ENCODE data around the gene COL20A1.

Gene COL20A1

DNA sequence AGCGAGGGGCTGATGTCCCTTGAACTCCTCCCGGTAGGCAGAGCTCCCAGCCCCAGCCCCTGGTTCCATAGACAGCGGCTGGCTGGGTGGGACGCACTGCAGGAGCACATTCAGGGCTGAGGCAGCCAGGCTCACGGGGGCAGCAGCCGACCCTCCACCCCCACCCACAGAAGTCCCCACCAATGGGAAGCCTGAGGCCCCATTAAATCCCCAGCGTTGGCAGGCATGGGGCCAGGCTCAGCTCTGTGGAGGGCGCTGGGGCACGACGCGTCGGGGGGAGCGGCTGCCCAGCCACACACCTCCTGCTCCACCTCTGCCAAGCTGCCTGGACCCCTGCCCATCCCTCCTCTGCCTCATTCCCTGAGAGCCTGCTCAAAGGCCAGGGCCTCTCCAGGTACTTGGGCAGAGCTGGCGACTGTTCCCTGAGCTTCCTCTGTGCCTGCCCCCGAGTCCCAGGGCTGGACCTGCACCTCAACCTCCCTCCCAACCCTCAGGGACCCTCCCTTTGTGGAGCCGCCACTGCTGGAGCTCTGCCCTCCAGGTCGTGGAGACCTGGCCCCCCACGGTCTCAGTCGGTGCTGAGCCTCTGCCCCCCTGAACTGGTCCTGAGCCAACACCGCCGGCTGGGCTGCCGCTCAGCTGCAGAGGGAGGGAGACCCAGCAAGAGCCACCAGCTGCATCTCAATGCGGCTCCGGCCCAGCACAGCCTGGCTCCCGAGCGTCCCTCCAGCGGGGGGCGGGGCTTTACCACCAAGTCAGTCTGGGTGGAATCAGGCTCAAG lies 59.0 kb downstream of the COL20A1 start:
- no peak for DNase-seq

DNA sequence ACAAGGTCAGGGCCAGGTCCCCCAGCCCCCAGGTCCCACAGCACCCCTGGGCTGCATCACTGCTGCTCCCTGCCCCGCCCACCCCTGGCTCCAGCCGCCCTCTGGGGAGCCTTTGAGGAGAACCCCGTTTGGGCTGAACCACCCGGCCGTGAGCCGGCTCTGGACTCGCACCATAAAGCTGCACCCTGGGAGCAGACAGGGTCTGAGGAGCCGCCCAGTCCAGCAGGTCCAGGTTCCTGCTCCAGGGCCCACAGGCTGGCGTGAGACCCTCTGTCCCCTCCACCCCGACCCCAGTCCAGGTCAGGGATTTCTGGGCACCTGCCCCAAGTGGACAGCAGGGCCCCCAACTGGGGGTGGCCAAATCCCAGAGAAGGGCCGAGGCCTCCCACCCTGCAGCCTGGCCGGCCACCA lies 59.8 kb downstream of the COL20A1 start:
- no peak for DNase-seq

DNA sequence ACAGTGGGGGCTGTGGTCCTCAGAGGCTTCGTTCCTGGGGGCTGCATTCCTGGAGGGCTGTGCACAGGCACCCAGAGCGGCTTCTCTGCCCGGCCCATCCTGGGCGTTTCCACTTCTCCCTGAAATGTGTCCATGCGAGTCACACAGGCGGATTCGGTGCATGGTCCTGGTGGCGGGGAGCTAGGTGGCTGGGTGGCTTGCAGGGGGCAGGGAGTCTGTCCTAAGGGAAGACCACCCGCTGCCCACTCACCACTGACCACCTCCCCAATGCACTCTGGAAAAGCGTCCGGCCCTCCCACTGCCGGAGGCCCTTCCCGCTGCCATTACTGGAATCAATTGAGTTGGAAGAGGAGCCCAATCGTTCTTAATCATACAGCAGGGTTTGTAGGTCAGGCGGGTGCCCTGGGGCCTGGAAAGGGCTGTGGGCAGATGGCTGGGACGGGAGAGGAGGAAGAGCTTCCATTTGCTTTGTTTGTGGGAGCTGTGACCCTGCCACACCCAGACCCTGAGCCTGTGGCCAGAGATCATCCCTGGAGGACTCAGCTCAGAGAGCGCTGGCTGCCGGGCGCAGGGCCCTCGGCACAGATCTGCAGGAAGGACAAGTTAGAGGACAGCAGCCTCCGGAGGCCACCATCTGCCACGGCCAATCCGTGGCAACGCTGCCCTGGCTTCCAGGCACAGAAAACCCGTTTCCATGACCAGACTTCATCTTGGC lies 61.8 kb downstream of the COL20A1 start:
- DNase-seq, result no peak

DNA sequence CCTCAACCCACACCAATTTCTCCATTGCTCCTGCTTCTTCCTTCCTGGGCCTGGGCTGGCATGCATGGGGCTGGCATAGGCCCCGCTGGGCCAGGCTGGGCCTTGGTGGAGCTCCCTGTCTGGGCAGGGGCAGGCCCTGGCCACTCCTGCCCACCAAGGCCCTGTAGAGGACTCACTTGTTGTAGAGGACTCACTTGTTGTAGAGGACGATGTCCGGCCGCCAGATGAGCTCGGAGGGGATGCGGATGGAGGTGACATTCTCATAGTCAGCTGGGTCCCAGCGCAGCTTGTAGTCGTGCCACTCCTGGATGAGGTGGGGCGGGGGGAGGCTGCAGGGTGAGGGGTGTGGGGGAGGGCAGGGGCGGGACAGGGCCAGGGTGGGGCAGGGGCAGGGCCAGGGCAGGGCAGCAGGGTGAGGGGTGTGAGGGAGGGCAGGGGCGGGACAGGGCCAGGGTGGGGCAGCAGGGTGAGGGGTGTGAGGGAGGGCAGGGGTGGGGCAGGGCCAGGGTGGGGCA lies 62.9 kb downstream of the COL20A1 start:
- DNase-seq, result no peak

DNA sequence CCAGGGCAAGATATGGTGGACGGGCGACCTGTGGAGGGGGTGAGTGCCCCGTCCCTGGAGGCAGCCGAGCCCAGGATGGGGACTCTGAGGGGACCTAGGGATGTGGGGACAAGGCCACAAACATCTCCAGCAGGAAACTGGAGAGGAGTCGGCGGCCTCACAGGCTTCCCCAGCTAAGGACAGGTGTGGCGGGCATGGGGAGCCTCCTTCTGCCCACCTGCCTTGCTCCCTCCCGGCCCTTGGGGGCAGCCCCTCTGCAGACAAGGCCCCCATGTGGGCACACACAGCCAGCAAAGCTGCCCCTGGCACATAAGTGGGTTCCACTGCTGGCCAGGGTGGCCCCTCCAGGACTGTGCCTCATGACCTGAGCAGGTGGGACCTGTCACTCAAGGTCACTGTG lies 63.5 kb downstream of the COL20A1 start:
- no peak for DNase-seq

DNA sequence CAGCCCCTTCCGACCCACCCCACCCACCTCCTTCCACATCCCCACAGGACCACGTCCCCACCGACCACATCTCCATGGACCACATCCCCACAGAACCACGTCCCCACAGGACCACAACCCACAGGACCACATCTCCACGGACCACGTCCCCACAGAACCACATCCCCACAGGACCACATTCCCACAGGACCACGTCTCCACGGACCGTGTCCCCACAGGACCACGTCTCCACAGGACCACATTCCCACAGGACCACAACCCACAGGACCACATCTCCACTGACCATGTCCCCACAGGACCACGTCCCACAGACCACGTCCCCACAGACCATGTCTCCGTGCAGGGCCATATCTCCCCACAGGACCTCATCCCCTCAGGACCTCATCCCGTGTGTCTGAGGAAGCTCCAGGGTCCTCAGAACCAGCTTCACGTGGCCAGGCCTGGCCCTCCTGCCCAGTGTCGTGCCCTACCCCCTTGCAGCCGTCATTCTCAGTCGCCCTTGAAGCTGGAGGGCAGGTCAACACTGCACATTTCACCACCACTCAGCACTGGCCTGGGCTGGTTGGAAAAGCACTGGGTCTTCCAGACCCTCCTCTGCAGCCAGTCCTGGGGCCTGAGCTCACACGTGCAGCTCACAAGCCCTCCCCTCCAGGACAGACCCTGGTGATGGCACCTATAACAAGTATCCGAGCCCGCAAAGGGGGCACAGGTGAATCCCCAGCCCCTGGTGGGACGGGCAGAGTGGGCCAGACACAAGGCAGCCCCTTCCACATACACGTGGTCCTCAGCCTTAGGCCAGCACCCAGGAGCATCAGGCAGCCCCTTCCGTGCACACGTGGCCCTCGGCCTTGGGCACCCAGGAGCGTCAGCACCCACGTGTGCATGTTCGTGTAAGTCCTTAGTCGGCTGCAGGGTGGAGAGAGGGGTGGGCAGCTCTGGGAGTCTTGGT lies 64.2 kb downstream of the COL20A1 start:
- DNase-seq, result no peak

DNA sequence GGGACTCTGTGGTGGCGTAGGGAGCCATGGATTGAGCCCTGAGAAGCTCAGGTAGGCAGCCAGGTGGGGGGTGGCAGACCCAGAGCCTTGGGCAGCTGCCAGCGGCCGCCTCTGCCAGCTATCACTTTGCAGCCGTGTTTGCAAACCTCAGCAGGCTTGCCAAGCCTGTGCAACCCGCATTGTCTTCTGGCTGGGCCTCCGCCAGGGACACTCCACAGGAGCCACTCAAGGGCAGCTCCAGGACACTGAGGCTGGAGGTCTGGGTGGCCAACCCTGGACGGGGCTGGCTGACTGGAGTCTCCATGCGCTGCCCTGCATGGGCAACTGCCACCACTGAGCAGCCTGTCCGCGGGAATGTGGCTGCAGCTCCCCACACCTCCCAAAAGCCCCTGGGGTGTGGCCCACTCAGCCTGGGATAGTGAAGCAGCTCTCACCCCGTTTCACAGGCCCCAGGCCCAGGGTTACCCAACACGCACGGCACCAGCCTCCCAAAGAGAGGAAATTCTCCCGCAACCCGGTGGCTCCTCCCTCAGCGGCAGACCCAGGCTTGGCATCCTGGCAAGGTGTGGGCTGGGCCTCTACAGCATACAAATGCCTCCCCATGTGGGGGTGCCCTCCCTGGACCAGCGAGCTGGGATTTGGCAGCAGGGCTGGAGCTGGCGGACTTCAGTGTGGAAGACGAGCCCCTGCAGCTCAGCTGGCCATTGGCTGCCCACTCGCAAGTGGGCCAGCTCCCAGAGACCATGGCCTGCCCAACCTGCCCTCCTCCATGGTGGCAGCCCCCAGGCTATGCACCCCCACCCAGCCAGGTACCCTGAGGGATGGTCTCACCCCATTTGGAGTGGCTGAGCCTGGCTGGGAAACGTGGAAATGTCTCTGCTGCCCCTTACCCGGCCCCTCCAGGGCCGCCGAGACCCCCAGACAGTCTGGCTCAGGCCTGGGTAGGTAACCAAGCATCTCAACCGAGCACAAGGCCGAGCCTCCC lies 65.2 kb downstream of the COL20A1 start:
- DNase-seq, result no peak

DNA sequence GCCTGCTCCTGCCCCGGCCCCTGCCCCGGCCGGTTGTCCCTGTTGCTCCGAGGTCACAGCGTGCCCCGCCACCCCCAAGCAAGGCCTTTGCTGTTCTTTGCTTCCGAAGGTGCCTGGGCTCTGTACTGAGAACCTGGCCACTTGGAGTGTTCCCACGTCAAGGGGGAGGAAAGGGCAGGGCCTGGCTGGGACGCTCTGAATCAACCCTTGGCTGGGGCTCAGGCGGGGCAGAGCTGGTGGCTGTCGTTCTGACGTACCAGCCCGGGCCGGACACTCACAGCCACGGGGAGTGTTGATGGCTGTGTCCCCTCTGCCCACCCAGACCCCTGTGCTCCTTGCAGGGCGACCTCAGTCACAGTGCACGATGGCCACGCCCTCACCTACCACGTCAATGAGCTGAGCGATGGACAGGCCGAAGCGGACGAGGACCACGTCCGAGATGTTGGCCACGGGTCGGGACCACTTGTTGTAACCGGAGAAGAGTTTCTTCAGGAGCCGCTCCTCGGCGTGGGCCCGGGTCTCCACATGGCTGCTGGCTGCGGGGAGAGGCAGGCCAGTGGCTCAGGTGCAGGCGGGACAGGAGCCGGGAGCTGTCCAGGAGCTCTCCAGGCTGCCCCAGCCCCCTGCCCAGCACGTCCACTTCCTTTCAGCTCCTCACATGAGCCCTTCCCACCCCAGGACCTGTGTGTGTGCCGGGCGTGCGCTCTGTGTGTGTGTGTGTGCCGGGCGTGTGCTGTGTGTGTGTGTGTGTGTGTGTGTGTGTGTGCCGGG lies 66.4 kb downstream of the COL20A1 start:
- no peak for DNase-seq

DNA sequence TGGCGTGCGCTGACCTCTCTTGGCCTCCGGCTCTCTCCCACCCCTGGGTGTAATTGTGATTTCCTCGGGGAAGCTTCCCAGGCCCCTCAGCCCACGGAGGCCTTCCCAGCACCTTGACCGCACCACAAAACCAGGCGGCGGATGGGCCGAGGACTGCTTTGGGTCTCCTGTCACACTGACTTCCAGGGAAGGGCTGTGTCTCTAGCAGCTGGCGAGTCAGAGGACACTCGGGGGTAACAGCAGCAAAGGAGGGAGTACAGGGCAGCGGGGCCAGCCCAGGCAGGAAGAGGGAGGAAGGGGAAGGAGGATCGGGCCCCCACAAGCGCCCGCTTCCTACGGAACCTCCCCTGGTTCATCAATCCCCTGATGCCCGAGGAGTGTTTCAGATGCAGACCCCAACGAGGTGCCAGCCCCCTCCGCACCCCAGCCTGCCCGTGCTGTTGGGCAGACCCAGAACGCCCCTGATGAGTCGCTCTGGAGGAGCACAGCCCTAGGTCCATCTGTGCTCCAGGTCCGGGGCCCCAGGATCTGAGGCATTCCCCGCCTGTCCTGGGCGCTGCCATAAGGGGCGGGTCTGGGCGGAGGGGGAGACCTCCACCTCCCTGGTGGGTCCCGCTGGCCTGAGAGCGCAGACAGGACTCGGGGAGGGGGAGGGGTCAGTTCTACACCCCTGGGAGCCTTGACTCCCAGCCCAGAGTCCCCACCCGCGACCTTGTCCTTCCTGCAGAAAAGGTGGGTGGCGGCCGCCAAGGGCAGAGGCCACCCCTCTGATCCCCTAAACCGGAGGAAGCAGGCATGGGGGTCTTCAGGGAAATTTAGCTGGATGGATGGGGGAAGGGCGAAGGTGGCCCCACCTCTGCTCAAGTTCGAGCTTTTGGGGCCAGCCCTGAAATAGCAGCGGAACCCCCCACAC lies 67.2 kb downstream of the COL20A1 start:
- DNase-seq, result no peak

DNA sequence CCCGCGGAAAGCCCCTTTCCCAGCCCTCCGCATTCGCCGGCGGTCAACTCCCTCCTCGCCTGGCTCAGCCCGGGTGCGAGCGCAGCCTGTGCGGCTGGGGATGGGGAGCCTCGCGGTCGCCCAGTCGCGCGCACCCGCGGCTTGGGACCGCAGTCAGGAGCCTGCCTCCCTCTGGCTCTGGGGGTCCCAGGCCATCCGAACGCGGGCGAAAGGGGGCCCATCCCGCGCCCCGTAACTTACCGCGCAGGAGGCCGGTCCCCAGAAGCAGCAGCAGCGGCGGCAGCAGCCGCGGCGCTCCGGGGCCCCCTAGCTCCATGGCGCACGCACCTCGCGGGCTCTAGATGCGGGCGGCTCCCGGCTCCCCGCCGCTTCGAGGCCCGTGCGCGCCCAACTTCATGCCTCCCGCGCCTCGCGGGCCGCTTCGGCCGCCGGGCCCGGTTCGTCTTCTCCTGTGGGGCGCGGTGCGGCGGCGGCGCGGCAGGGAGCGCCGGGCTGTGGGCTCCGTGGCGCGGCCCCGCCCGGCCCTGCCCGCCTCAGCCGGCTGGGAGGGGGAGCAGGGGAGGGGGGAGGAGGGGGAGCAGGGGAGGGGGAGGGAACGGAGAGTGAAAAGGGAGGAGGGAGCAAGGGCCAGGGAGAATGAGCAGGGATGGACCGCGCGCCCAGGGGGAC lies 68.0 kb downstream of the COL20A1 start, which contains the start of gene CHRNA4:
Gene CHRNA4, minus strand, starts transcription at position 500 of the 669 bp plus-strand sequence. Its CDS starts 184 bp downstream, at position 316.
- DNase-seq, result no peak

DNA sequence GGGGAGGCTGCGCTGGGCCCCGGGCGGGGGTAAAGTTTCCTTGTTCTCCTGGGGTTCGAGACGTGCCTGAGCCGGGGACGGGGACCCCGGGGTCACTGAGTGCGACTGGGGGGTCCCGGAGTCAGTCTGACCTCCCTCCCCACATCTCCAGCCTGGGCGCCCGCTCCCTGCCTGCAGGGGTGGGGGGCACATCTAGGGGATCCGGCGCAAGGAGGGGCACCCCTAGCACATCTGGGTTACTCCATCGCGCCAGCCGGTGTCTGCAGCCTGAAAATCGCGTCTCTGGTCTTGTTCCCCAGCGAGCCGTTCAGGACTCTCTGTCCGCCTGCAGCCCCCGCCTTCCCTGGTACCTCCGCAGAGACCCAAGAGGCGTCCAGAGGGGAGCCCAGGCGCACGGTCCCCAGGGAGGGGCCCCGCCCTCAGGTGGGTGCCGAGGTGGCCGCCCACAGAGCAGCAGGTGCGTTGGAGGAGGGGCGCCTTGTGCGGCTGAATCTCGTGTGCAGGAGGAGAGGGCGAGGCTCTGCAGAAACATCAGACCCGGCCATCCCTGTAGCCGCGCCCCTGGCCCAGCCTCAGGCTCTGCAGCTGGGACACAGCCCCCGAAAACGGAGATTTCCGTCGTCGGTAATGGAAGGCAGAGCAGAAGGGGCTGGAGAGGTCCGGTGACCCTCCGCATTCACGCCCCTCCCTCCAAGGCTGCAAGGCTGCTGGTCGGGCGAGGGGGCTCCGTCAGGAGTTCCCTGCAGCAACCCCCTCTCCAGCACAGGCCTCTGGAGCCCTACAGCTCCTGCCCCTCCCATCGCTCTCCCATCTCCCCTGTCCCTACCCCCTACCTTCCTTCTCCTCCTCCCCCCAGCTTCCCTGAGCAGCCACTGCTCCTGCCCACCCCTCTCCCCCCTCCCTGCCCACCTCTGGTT lies 68.8 kb downstream of the COL20A1 start:
- no peak for DNase-seq

DNA sequence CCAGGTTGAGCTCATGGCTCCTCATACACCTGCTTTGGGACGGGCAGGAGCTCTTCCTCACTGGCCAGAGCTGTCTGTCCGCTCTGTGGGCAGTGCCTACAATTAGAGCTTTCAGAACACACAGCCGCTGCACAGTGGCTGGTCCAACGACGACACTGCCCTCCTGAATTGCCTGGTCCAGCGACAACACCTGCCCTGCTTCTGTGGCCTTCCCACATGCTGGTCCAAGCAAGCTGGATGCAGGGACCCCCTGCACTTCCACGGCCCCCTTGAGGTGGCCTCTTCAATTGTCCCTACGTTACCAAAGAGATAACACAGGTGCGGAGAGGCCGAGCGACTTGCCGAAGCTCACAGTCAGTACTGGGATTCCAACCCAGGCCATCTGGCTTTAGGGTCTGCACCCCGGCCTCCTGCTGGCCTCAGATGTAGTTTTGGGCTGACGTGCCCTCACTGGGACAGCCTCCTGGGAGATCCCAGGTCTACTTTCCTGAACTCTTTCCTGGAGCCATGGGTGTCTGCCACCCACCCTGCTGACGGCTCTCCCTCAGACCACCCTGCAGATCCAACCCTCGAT lies 69.5 kb downstream of the COL20A1 start:
- no peak for DNase-seq

DNA sequence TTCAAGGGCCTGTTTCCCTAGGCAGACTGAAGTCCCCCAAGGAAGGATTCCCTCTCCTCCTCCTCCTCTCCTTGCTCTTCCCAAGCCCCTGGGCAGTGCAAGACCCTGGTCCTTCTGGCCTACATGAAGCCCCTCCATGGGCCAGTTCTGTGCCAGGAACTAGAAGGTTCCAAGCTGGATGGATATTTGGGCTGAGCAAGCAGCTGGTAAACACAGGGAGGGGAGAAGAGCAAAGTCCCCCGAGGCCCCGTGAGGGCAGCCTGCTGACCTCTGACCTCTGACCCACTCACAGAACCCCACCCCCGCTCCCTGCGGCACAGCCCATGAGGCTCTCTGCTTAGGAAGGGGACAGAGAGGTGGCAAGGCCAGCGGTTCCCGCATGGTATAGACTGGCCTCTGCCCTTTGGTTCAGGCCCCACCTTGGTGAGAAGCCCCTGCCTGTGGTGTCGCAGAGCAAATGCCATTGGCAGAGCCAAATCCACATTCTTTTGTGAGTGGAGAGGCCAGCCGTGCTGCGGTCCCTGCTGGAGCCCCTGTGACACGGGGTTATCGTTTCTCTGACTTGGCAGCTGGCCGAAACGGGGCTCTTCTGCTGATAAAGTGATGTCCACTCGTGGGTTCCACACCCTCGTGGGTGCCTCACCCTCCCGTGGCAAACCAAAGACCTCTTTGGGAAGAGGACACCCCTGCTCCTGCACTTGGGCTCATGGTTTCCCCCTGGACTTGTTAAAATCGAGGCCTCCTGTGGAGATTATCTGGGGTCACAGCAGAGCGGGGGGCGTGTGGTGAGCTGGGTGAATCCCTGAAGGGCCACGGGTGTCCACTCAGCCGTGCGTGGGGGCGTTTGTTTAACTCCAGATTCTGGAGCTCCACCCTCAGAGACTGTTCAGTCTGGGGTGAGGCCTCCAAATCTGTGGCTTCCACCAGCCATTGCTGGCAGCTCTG lies 70.3 kb downstream of the COL20A1 start:
- no peak for DNase-seq

DNA sequence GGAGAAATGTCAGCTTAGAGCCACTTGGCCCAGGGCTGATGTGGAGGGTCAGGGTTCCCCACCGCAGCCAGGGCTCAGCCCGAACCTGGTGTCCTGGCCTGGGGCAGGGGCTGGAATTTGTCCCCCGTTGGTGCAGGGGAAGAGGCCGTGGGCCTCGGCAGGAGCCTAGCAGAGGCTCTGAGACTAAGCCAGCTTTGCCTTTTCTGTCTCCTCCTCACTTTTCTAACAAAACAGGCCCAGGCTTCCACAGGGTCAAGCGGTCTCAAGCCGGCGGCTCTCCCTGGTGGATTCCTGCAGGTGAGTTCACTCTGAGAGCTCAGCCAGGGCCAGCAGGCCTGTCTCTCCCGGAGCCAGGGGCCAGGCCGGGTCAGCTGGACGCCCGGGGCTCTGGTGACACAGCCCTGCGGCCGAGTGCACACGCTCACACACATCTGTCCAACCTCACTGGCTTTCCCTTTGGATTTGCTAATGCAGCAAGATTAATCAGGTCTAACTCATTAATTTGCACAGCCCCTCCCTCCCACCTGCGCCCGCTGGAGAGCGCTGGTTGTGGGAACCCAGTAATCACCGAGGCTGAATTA lies 71.1 kb downstream of the COL20A1 start:
- DNase-seq, result no peak

DNA sequence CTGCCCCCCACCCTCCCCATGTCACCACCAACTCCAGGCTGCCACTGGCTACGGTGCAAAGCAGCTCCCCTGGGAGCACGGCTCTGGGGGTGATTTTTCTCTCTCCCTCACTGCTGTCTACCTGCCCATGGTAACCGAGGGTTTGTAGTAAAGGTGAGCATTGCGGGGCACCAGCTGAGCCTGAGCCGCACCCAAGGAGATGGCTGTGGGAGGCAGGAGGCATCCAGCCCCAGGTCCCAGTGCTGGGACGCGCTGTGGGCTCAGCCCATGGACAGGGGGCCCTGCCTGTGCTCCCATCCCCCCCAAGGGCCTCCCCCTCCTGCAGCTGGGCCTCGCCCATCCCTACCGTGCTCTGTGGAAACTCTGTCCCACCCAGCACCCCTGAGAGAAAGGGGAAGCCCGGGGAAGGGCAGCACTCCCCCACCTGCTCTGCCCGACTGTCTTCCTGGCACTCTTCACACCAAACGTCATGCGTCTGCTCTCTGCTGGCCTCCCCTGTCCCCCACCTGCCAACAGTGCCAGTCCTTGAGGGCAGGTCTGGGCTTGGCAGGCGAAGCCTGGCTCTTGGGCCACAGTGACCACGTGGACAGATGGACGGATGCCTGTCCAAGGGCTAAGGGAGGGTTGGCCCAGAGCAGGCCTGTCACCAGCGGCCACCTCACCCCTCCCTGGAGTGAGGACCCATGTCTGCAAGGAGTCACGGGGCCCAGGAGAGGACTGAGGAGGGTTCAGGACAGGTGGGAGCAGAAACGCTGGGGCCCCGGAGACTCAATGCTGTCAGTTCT lies 72.0 kb downstream of the COL20A1 start:
- DNase-seq, result no peak

Measured in stimulated activated CD4-positive, alpha-beta T cell treated with anti-CD3 and anti-CD28 coated beads, Interleukin-12 subunit alpha, Interleukin-12 subunit beta, amount 100 ng/mL, for 4 hours (primary cell).